Chondrocyte (in vitro differentiated cells): ENCODE data around the gene UNC13C. TPM values are rescaled to one million over a fixed set of nuclear protein-coding genes. Genes with fewer than 3 reads are reported as not detected.
A peak's percentile ranks its signal among the peaks of the same experiment; 100 is the strongest.

Experiments
- DNase-seq: peaks from one replicate; pipeline ENCODE4 v3.0.0; 2021; ENCODE audit warnings: mixed read lengths, low spot score
- H3K27ac Mint-ChIP-seq: one replicate; pipeline ENCODE4 v1.8.0; 2021; ENCODE audit warnings: mild to moderate bottlenecking, moderate library complexity, mixed read lengths; ENCODE audit not compliant: unreplicated experiment
- H3K27me3 Mint-ChIP-seq: 2 replicates; pipeline ENCODE4 v1.8.0; 2021; ENCODE audit warnings: low read depth, mixed read lengths
- H3K36me3 Mint-ChIP-seq: 2 replicates; pipeline ENCODE4 v1.8.0; 2021; ENCODE audit warnings: low read depth, mixed read lengths
- H3K4me1 Mint-ChIP-seq: 2 replicates; pipeline ENCODE4 v1.8.0; 2021; ENCODE audit warnings: low read depth, mild to moderate bottlenecking, mixed read lengths
- H3K4me3 Mint-ChIP-seq: one replicate; pipeline ENCODE4 v1.8.0; 2021; ENCODE audit warnings: mild to moderate bottlenecking, moderate library complexity, mixed read lengths; ENCODE audit not compliant: unreplicated experiment
- H3K9me3 Mint-ChIP-seq: 2 replicates; pipeline ENCODE4 v1.8.0; 2021; ENCODE audit warnings: low read depth, mixed read lengths
- CTCF ChIP-seq: fragments of 200-600 bp; sonication (generic); IDR thresholded peaks from 2 replicates; pipeline ENCODE4 v1.5.0; 2021; ENCODE audit warnings: antibody characterized with exemption, mild to moderate bottlenecking, moderate library complexity
- total RNA-seq: library from RNA; stranded (reverse); gene quantifications from 3 replicates; pipeline ENCODE4 v1.2.1, GENCODE V29; 2021

UNC13C gene
- total RNA-seq, 1 donor from 2014 or later, result 0.15 TPM

- peaks cover 9% of the 10 kb centered on the region for H3K9me3 Mint-ChIP-seq
- no peaks in the 10 kb centered on the region for H3K36me3 Mint-ChIP-seq
- TF ChIP-seq CTCF, result no peak
- no peak overlapping the region for H3K4me3 Mint-ChIP-seq
- no peak overlapping the region for H3K27ac Mint-ChIP-seq
- DNase-seq, result no peak
- no peaks in the 10 kb centered on the region for H3K27me3 Mint-ChIP-seq
- no peaks in the 10 kb centered on the region for H3K4me1 Mint-ChIP-seq
Observed at GRCh38 chr15:54046093-54046492, 67.9 kb downstream of the UNC13C start.

- no peak overlapping the region for H3K4me3 Mint-ChIP-seq
- no peaks in the 10 kb centered on the region for H3K36me3 Mint-ChIP-seq
- peaks cover 8% of the 10 kb centered on the region for H3K9me3 Mint-ChIP-seq
- H3K4me1 Mint-ChIP-seq, result no peaks in the 10 kb centered on the region
- no peak overlapping the region for H3K27ac Mint-ChIP-seq
- peaks cover 2% of the 10 kb centered on the region for H3K27me3 Mint-ChIP-seq
- no peak for DNase-seq
- TF ChIP-seq CTCF, result no peak
Observed at GRCh38 chr15:54064365-54064764, 86.1 kb downstream of the UNC13C start.

- TF ChIP-seq CTCF, result no peak
- DNase-seq, result no peak
Observed at GRCh38 chr15:54066403-54066802, 88.2 kb downstream of the UNC13C start.

GRCh38 chr15:54082836-54083492 is 104.7 kb downstream of the UNC13C start:
- H3K27me3 Mint-ChIP-seq, result peaks cover 19% of the 10 kb centered on the region
- no peak overlapping the region for H3K27ac Mint-ChIP-seq
- no peak for DNase-seq
- H3K36me3 Mint-ChIP-seq, result no peaks in the 10 kb centered on the region
- H3K4me1 Mint-ChIP-seq, result no peaks in the 10 kb centered on the region
- H3K9me3 Mint-ChIP-seq, result no peaks in the 10 kb centered on the region
- H3K4me3 Mint-ChIP-seq, result no peak overlapping the region
- TF ChIP-seq CTCF, result peak; percentile 85

More at GRCh38 chr15:54066403-54066802, 88.2 kb downstream of the UNC13C start:
- peaks cover 2% of the 10 kb centered on the region for H3K27me3 Mint-ChIP-seq
- no peak overlapping the region for H3K27ac Mint-ChIP-seq
- no peaks in the 10 kb centered on the region for H3K4me1 Mint-ChIP-seq
- no peak overlapping the region for H3K4me3 Mint-ChIP-seq
- no peaks in the 10 kb centered on the region for H3K36me3 Mint-ChIP-seq
- H3K9me3 Mint-ChIP-seq, result peaks cover 5% of the 10 kb centered on the region

GRCh38 chr15:54083501-54083900 is 105.3 kb downstream of the UNC13C start:
- DNase-seq, result no peak
- no peak overlapping the region for H3K4me3 Mint-ChIP-seq
- no peaks in the 10 kb centered on the region for H3K36me3 Mint-ChIP-seq
- no peak overlapping the region for H3K27ac Mint-ChIP-seq
- H3K27me3 Mint-ChIP-seq, result peaks cover 20% of the 10 kb centered on the region
- H3K9me3 Mint-ChIP-seq, result no peaks in the 10 kb centered on the region
- H3K4me1 Mint-ChIP-seq, result no peaks in the 10 kb centered on the region
- no peak for TF ChIP-seq CTCF
